GM18873 (cell line): Measurements from ENCODE around the gene KRTAP6-1.

Source experiments
- ATAC-seq: cut with Tn5 transposase; IDR thresholded peaks from one replicate; pipeline ENCODE4 v1.9.1; 2021; ENCODE audit warnings: mild to moderate bottlenecking, moderate library complexity, moderate number of reproducible peaks; ENCODE audit not compliant: unreplicated experiment, low FRiP score

The KRTAP6-1 gene

GRCh38 chr21:30613836-30614235, at the start of gene KRTAP6-1:
Gene KRTAP6-1 (minus strand): TSS chr21:30613930. CDS start chr21:30613904, 26 bp downstream.
- ATAC-seq = no peak

- no peak for ATAC-seq
These were observed 39.2 kb upstream of the KRTAP6-1 start for GRCh38 chr21:30652891-30653290.

GRCh38 chr21:30646904-30647414, 33.2 kb upstream of the KRTAP6-1 start:
- ATAC-seq = no peak

- ATAC-seq = no peak
These were observed 28.8 kb upstream of the KRTAP6-1 start, which contains the start of gene KRTAP20-3 for GRCh38 chr21:30642564-30642963. Gene KRTAP20-3 (plus strand): TSS chr21:30642864.

- ATAC-seq = no peak
These were observed 25.0 kb upstream of the KRTAP6-1 start for GRCh38 chr21:30638686-30639085.

- ATAC-seq = no peak
These were observed 21.2 kb upstream of the KRTAP6-1 start, which contains the start of gene KRTAP20-2 for GRCh38 chr21:30634906-30635305. Gene KRTAP20-2 (plus strand): TSS chr21:30635206. CDS start chr21:30635264, 58 bp downstream.

- ATAC-seq = no peak
These were observed 15.5 kb upstream of the KRTAP6-1 start for GRCh38 chr21:30629200-30629599.

- ATAC-seq = no peak
These were observed 14.4 kb upstream of the KRTAP6-1 start for GRCh38 chr21:30628109-30628508.

GRCh38 chr21:30625449-30626165, 11.9 kb upstream of the KRTAP6-1 start:
- ATAC-seq = no peak

GRCh38 chr21:30623362-30623761, 9.6 kb upstream of the KRTAP6-1 start:
- no peak for ATAC-seq

GRCh38 chr21:30620522-30620921, 6.8 kb upstream of the KRTAP6-1 start, which contains the start of gene KRTAP20-4:
Gene KRTAP20-4 (plus strand): TSS chr21:30620627.
- no peak for ATAC-seq

GRCh38 chr21:30620080-30620479, 6.3 kb upstream of the KRTAP6-1 start:
- no peak for ATAC-seq

GRCh38 chr21:30616125-30616524, 2.4 kb upstream of the KRTAP6-1 start, which contains the start of gene KRTAP20-1:
Gene KRTAP20-1 (plus strand): TSS chr21:30616425. CDS start chr21:30616455, 30 bp downstream.
- ATAC-seq = no peak

- no peak for ATAC-seq
These were observed 1.5 kb upstream of the KRTAP6-1 start for GRCh38 chr21:30615199-30615598.

GRCh38 chr21:30612132-30612531, 1.6 kb downstream of the KRTAP6-1 start:
- no peak for ATAC-seq

- ATAC-seq = no peak
These were observed 7.8 kb downstream of the KRTAP6-1 start for GRCh38 chr21:30605968-30606367.

- ATAC-seq = no peak
These were observed 12.9 kb downstream of the KRTAP6-1 start, which contains the start of gene KRTAP22-1 for GRCh38 chr21:30600787-30601186. Gene KRTAP22-1 (plus strand): TSS chr21:30601087.

GRCh38 chr21:30598802-30599201, 14.9 kb downstream of the KRTAP6-1 start, which contains the start of gene KRTAP6-2:
Gene KRTAP6-2 (minus strand): TSS chr21:30598902. CDS start chr21:30598874, 28 bp downstream.
- no peak for ATAC-seq

- no peak for ATAC-seq
These were observed 21.6 kb downstream of the KRTAP6-1 start, which contains the start of gene KRTAP6-3 for GRCh38 chr21:30592140-30592539. Gene KRTAP6-3 (plus strand): TSS chr21:30592440. CDS start chr21:30592446, 6 bp downstream.

- no peak for ATAC-seq
These were observed 23.4 kb downstream of the KRTAP6-1 start, which contains the start of gene KRTAP22-2 for GRCh38 chr21:30590297-30590696. Gene KRTAP22-2 (minus strand): TSS chr21:30590397.

- ATAC-seq = no peak
These were observed 30.9 kb downstream of the KRTAP6-1 start for GRCh38 chr21:30582870-30583269.
